Measurements from ENCODE around the gene NCAM1. TPM values are rescaled to one million over a fixed set of nuclear protein-coding genes. Genes with fewer than 3 reads are reported as not detected.

The NCAM1 gene
- total RNA-seq, 1 experiment from 2014 or later = 0.75 TPM

GRCh38 chr11:113286509-113287497, 325.6 kb downstream of the NCAM1 start:
- H3K9me3 ChIP-seq (ENCODE audit: low read length) = no peaks in the 10 kb centered on the region
- no peaks in the 10 kb centered on the region for H3K36me3 ChIP-seq (ENCODE audit: insufficient read depth, low read length)
- H2AFZ ChIP-seq (ENCODE audit: low read length) = no peak overlapping the region
- no peak overlapping the region for H3K9ac ChIP-seq (ENCODE audit: low read length)
- H3K27ac ChIP-seq (ENCODE audit: low read length) = no peak overlapping the region
- H4K20me1 ChIP-seq (ENCODE audit: insufficient read depth, low read depth, low read length) = no peaks in the 10 kb centered on the region
- no peaks in the 10 kb centered on the region for H3K79me2 ChIP-seq (ENCODE audit: low read length)
- H3K27me3 ChIP-seq (ENCODE audit: low read length) = no peaks in the 10 kb centered on the region
- H3K9me2 ChIP-seq (replicated peaks; ENCODE audit: insufficient read depth, low read length) = no peaks in the 10 kb centered on the region
- no peak for DNase-seq
- H3K4me2 ChIP-seq (ENCODE audit: low read depth, low read length, poor library complexity, severe bottlenecking) = no peak overlapping the region
- H3K4me3 ChIP-seq (ENCODE audit: low read length) = no peak overlapping the region
- H3K4me1 ChIP-seq (ENCODE audit: low read length) = peaks cover 14% of the 10 kb centered on the region

GRCh38 chr11:113287801-113288200, 326.6 kb downstream of the NCAM1 start:
- H3K9ac ChIP-seq (ENCODE audit: low read length) = no peak overlapping the region
- H2AFZ ChIP-seq (ENCODE audit: low read length) = no peak overlapping the region
- no peaks in the 10 kb centered on the region for H3K36me3 ChIP-seq (ENCODE audit: insufficient read depth, low read length)
- no peaks in the 10 kb centered on the region for H3K9me3 ChIP-seq (ENCODE audit: low read length)
- H4K20me1 ChIP-seq (ENCODE audit: insufficient read depth, low read depth, low read length) = no peaks in the 10 kb centered on the region
- no peaks in the 10 kb centered on the region for H3K9me2 ChIP-seq (replicated peaks; ENCODE audit: insufficient read depth, low read length)
- no peaks in the 10 kb centered on the region for H3K27me3 ChIP-seq (ENCODE audit: low read length)
- no peak for DNase-seq
- no peak overlapping the region for H3K4me3 ChIP-seq (ENCODE audit: low read length)
- no peak overlapping the region for H3K27ac ChIP-seq (ENCODE audit: low read length)
- peaks cover 14% of the 10 kb centered on the region for H3K4me1 ChIP-seq (ENCODE audit: low read length)
- no peak overlapping the region for H3K4me2 ChIP-seq (ENCODE audit: low read depth, low read length, poor library complexity, severe bottlenecking)
- no peaks in the 10 kb centered on the region for H3K79me2 ChIP-seq (ENCODE audit: low read length)

- no peak overlapping the region for H3K4me2 ChIP-seq (ENCODE audit: low read depth, low read length, poor library complexity, severe bottlenecking)
- H3K9me2 ChIP-seq (replicated peaks; ENCODE audit: insufficient read depth, low read length) = no peaks in the 10 kb centered on the region
- no peaks in the 10 kb centered on the region for H3K79me2 ChIP-seq (ENCODE audit: low read length)
- H3K9ac ChIP-seq (ENCODE audit: low read length) = no peak overlapping the region
- no peak overlapping the region for H2AFZ ChIP-seq (ENCODE audit: low read length)
- no peak overlapping the region for H3K27ac ChIP-seq (ENCODE audit: low read length)
- H3K4me3 ChIP-seq (ENCODE audit: low read length) = no peak overlapping the region
- no peaks in the 10 kb centered on the region for H3K36me3 ChIP-seq (ENCODE audit: insufficient read depth, low read length)
- H3K9me3 ChIP-seq (ENCODE audit: low read length) = no peaks in the 10 kb centered on the region
- no peaks in the 10 kb centered on the region for H3K27me3 ChIP-seq (ENCODE audit: low read length)
- no peaks in the 10 kb centered on the region for H4K20me1 ChIP-seq (ENCODE audit: insufficient read depth, low read depth, low read length)
- DNase-seq = no peak
- peaks cover 14% of the 10 kb centered on the region for H3K4me1 ChIP-seq (ENCODE audit: low read length)
Measured at GRCh38 chr11:113288286-113288863, 327.2 kb downstream of the NCAM1 start.

GRCh38 chr11:113289431-113290187, 328.4 kb downstream of the NCAM1 start:
- DNase-seq = peak; percentile 81
- H4K20me1 ChIP-seq (ENCODE audit: insufficient read depth, low read depth, low read length) = no peaks in the 10 kb centered on the region
- no peaks in the 10 kb centered on the region for H3K27me3 ChIP-seq (ENCODE audit: low read length)
- no peak overlapping the region for H3K27ac ChIP-seq (ENCODE audit: low read length)
- no peak overlapping the region for H2AFZ ChIP-seq (ENCODE audit: low read length)
- H3K4me1 ChIP-seq (ENCODE audit: low read length) = peaks cover 14% of the 10 kb centered on the region
- no peak overlapping the region for H3K9ac ChIP-seq (ENCODE audit: low read length)
- H3K4me3 ChIP-seq (ENCODE audit: low read length) = no peak overlapping the region
- no peaks in the 10 kb centered on the region for H3K9me2 ChIP-seq (replicated peaks; ENCODE audit: insufficient read depth, low read length)
- H3K4me2 ChIP-seq (ENCODE audit: low read depth, low read length, poor library complexity, severe bottlenecking) = no peak overlapping the region
- no peaks in the 10 kb centered on the region for H3K9me3 ChIP-seq (ENCODE audit: low read length)
- H3K79me2 ChIP-seq (ENCODE audit: low read length) = no peaks in the 10 kb centered on the region
- no peaks in the 10 kb centered on the region for H3K36me3 ChIP-seq (ENCODE audit: insufficient read depth, low read length)

GRCh38 chr11:113293936-113294335, 332.7 kb downstream of the NCAM1 start:
- no peak overlapping the region for H3K4me2 ChIP-seq (ENCODE audit: low read depth, low read length, poor library complexity, severe bottlenecking)
- no peaks in the 10 kb centered on the region for H3K9me2 ChIP-seq (replicated peaks; ENCODE audit: insufficient read depth, low read length)
- no peak overlapping the region for H2AFZ ChIP-seq (ENCODE audit: low read length)
- H3K27ac ChIP-seq (ENCODE audit: low read length) = no peak overlapping the region
- H3K9me3 ChIP-seq (ENCODE audit: low read length) = no peaks in the 10 kb centered on the region
- no peaks in the 10 kb centered on the region for H3K27me3 ChIP-seq (ENCODE audit: low read length)
- H3K4me3 ChIP-seq (ENCODE audit: low read length) = no peak overlapping the region
- no peaks in the 10 kb centered on the region for H4K20me1 ChIP-seq (ENCODE audit: insufficient read depth, low read depth, low read length)
- no peak for DNase-seq
- peaks cover 14% of the 10 kb centered on the region for H3K4me1 ChIP-seq (ENCODE audit: low read length)
- no peaks in the 10 kb centered on the region for H3K79me2 ChIP-seq (ENCODE audit: low read length)
- no peak overlapping the region for H3K9ac ChIP-seq (ENCODE audit: low read length)
- no peaks in the 10 kb centered on the region for H3K36me3 ChIP-seq (ENCODE audit: insufficient read depth, low read length)

- Histone ChIP-seq H3K27ac (ENCODE audit: low read length) (no peak overlapping the region), H3K36me3 (ENCODE audit: insufficient read depth, low read length) (no peaks in the 10 kb centered on the region), H3K9me2 (replicated peaks; ENCODE audit: insufficient read depth, low read length) (no peaks in the 10 kb centered on the region), H4K20me1 (ENCODE audit: insufficient read depth, low read depth, low read length) (no peaks in the 10 kb centered on the region), H3K27me3 (ENCODE audit: low read length) (no peaks in the 10 kb centered on the region), H3K79me2 (ENCODE audit: low read length) (no peaks in the 10 kb centered on the region), H3K9ac (ENCODE audit: low read length) (no peak overlapping the region), H2AFZ (ENCODE audit: low read length) (no peak overlapping the region), H3K4me3 (ENCODE audit: low read length) (no peak overlapping the region), H3K4me2 (ENCODE audit: low read depth, low read length, poor library complexity, severe bottlenecking) (no peak overlapping the region), H3K9me3 (ENCODE audit: low read length) (no peaks in the 10 kb centered on the region), H3K4me1 (ENCODE audit: low read length) (peaks cover 6% of the 10 kb centered on the region)
- no peak for DNase-seq
Measured at GRCh38 chr11:113295993-113296392, 334.8 kb downstream of the NCAM1 start.

GRCh38 chr11:113296447-113297205, 335.4 kb downstream of the NCAM1 start:
- no peak overlapping the region for H2AFZ ChIP-seq (ENCODE audit: low read length)
- no peak overlapping the region for H3K4me3 ChIP-seq (ENCODE audit: low read length)
- H3K4me1 ChIP-seq (ENCODE audit: low read length) = peaks cover 6% of the 10 kb centered on the region
- no peaks in the 10 kb centered on the region for H3K79me2 ChIP-seq (ENCODE audit: low read length)
- H3K4me2 ChIP-seq (ENCODE audit: low read depth, low read length, poor library complexity, severe bottlenecking) = no peak overlapping the region
- H3K27ac ChIP-seq (ENCODE audit: low read length) = no peak overlapping the region
- H4K20me1 ChIP-seq (ENCODE audit: insufficient read depth, low read depth, low read length) = no peaks in the 10 kb centered on the region
- H3K9me3 ChIP-seq (ENCODE audit: low read length) = no peaks in the 10 kb centered on the region
- no peaks in the 10 kb centered on the region for H3K27me3 ChIP-seq (ENCODE audit: low read length)
- no peak overlapping the region for H3K9ac ChIP-seq (ENCODE audit: low read length)
- no peak for DNase-seq
- H3K36me3 ChIP-seq (ENCODE audit: insufficient read depth, low read length) = no peaks in the 10 kb centered on the region
- H3K9me2 ChIP-seq (replicated peaks; ENCODE audit: insufficient read depth, low read length) = no peaks in the 10 kb centered on the region
